Activated effector memory CD4-positive, alpha-beta T cell treated with Interleukin-2 at 50 U/mL for 16 hours (primary cell): ENCODE results near the gene MRFAP1L1.
A peak's percentile ranks its signal among the peaks of the same experiment; 100 is the strongest.
"Not testable (repeated sequence)": the region's sequence is repeated elsewhere in the genome, so short reads cannot be mapped to it uniquely, and the experiment has no call there.

Source experiments
- DNase-seq: peaks from one replicate; pipeline ENCODE4 v3.0.0-alpha.2; 2020

Gene MRFAP1L1

GRCh38 chr4:6686104-6686787 is 23.4 kb downstream of the MRFAP1L1 start:
- DNase-seq = no peak

- no peak for DNase-seq
Measured at GRCh38 chr4:6684656-6685055, 25.0 kb downstream of the MRFAP1L1 start.

GRCh38 chr4:6682862-6683590 is 26.6 kb downstream of the MRFAP1L1 start:
- DNase-seq = no peak

DNA sequence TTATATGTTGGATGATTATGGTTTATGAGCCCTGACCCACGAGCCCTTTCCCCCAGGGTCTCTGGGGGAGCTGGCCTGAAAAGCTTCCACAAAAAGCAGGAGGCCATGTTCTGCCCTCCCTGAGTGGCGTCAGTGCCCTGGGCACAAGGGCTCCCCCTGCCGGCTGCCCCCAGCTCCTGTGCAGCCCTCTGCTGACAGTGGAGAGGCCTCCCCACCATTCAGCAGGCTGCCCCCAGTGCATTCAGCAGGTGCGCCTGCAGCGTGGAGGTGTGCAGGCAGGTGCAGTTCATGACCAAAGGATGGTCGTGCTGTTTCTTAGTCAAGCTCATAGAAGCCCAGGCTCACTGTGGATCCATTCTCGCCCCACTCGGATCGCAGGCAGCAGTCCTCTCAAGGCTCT is 28.5 kb downstream of the MRFAP1L1 start:
- DNase-seq = no peak

DNA sequence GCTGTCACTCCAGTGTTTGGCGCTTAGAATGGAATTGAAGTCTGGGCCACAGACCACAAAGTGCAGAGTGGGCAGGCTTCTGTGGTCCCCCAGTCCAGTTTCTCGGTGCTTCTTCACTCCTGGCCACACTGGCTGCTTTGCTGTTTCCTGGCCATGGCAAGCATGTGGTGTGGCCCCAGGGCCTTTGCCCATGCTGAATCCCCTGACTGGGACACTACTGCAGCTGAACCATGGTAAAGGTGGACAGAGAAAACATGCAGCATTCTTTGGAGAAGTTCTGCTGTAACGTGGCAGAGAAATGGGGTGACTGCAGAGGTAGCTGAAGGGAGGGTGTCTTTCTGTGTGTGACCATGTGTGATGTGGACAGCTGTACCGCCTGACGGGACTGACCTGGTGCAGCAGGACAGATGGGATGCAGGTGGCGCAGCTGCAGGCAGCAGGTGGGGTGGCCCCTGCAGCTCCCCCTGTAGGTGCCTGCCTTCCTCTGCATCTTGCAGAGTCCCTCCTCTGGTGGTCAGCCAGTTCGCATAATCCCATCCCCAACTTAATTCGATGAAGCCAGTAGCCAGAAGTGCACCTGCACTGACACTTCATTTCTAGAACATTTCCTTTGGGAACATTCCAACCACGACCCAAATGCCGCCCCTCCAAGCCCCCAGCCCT is 29.2 kb downstream of the MRFAP1L1 start:
- DNase-seq = no peak

- DNase-seq = no peak
Measured at GRCh38 chr4:6676722-6677558, 32.7 kb downstream of the MRFAP1L1 start.

DNA sequence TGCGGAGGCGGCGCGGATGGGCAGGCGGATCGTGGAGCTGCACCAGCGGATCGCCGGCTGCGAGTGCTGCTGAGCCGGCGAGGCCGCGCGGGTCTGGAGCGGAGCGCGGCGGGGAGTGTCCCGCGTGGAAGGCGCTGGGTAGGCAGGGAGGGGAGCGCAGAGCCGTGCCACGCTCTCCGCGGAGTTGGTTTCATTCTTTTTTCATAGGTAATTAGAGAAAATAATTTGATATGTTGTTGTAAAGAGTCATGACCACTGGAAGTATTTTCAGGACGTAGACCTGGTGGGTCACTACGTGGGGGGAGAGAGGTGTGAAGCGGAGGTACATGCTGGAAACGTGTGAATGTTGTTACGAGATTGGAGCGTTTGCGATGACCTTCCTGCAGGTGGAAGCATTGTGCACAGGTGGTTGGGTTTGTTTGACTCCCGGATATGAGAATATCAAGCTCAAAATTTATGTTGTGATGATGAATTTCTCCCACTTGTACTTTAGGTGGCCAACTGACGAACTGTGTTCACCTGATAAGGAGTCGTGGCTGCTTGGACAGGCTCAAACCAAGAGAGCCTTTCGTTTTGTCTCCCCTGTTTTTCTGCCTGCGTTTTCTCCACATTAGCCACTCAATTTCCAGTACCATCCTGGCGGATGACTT is 35.0 kb downstream of the MRFAP1L1 start:
- peak; percentile 63 for DNase-seq

DNA sequence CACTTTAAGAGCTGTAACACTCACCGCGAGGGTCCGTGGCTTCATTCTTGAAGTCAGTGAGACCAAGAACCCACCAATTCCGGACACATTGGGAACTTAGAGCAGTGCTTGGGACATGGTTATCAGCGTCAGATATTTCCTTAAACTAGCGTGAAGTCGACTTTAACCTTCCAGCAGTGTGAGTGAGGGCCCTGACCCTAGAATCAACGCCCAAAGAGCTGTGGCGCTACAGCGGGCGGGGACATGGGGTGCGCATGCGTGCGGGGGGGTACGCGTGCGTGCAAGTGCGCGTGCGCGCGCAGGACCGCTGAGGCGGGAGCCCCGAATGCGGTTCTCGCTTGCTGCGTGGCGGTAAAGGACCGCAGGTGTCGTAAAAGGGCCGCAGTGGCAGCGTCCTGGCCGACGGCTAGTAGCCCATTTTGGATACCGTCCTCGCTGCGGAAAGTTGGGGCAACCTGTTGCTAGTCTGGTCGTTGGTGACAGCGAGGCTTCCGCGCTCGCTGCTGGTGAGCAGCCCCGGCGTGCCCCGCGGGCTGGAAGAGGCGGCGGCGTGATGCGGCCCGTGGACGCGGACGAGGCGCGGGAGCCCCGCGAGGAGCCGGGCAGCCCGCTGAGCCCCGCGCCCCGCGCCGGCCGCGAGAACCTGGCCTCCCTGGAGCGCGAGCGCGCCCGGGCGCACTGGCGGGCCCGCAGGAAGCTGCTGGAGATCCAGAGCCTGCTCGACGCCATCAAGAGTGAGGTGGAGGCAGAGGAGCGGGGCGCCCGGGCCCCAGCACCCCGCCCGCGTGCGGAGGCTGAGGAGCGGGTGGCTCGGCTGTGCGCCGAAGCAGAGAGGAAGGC is 35.8 kb downstream of the MRFAP1L1 start:
- DNase-seq = peak; percentile 93

GRCh38 chr4:6673191-6673659 is 36.4 kb downstream of the MRFAP1L1 start:
- DNase-seq = peak; percentile 40

- DNase-seq = not testable (repeated sequence)
Measured at GRCh38 chr4:6672541-6673190, 37.0 kb downstream of the MRFAP1L1 start.

GRCh38 chr4:6672131-6672530 is 37.5 kb downstream of the MRFAP1L1 start:
- DNase-seq = no peak

GRCh38 chr4:6671648-6672047 is 38.0 kb downstream of the MRFAP1L1 start:
- DNase-seq = no peak

- DNase-seq = no peak
Measured at GRCh38 chr4:6668391-6668790, 41.3 kb downstream of the MRFAP1L1 start.

- DNase-seq = no peak
Measured at GRCh38 chr4:6665320-6665654, 44.4 kb downstream of the MRFAP1L1 start.

GRCh38 chr4:6663596-6664393 is 45.9 kb downstream of the MRFAP1L1 start:
- DNase-seq = no peak

DNA sequence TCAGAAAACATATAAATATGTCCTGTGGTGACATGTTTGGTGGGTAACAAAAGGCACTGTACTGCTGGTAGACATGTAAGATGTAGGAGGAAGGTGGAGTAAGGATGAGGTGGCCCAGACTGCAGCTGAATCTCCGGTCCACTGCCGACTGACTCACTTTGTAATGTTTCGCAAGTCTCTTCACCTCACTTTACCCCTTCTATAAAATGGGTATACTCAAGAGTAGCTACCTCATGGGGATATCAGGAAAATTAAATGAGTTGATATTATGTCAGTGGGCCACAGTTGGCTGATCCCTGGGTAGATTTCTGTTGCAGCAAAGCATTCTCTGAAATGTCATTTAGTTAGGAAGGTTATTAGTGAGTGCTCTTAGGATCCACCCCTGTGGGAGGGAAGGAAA is 47.1 kb downstream of the MRFAP1L1 start:
- no peak for DNase-seq

DNA sequence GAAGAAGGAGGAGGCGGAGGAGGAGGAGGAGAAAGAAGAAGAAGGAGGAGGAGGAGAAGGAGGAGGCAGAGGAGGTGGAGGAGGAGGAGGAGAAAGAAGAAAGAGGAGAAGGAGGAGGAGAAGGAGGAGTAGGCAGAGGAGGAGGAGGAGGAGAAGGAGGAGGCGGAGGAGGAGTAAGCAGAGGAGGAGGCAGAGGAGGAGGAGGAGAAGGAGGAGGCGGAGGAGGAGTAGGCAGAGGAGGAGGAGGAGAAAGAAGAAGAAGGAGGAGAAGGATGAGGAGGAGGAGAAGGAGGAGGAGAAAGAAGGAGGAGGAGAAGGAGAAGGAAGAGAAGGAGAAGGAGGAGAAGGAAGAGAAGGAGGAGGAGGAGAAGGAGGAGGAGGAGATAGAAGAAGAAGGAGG is 49.2 kb downstream of the MRFAP1L1 start:
- DNase-seq = no peak

- DNase-seq = no peak
Measured at GRCh38 chr4:6659897-6660296, 49.8 kb downstream of the MRFAP1L1 start.

DNA sequence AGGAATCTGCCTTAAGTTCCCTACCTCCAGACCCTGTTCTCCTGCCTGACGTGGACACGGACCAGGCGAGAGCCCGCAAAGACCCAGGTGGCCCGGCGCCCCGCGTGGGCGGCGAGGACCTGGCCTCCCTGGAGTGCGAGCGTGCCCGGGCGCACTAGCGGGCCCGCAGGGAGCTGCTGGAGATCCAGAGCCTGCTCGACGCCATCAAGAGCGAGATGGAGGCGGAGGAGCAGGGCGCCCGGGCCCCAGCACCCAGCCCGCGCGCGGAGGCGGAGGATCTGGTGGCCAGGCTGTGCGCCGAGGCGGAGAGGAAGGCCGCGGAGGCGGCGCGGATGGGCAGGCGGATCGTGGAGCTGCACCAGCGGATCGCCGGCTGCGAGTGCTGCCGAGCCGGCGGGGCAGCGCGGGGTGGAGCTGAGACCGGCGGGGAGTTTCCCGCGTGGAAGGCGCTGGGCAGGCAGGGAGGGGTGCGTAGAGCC is 51.0 kb downstream of the MRFAP1L1 start:
- peak; percentile 45 for DNase-seq

GRCh38 chr4:6658209-6658595 is 51.5 kb downstream of the MRFAP1L1 start:
- no peak for DNase-seq
